CD4-positive, CD25-positive, alpha-beta regulatory T cell (primary cell): Measurements from ENCODE around the gene HOXA6. TPM values are rescaled to one million over a fixed set of nuclear protein-coding genes. Genes with fewer than 3 reads are reported as not detected.

ENCODE experiments used
- ATAC-seq, 2 donors: fragments of 150-1000 bp; cut with Tn5 transposase; one replicate each; pipeline ENCODE4 v1.10.0; 2021; ENCODE audit warnings: low read depth in 2 of 2, moderate number of reproducible peaks in 2 of 2, moderate library complexity in 1 of 2
- DNase-seq, 3 donors: peaks; one replicate each; pipeline versions ENCODE4 v3.0.0 to v3.0.0-alpha.2; 2012 to 2022; ENCODE audit warnings: mixed read lengths in 1 of 3
- H3K27ac ChIP-seq: one replicate; pipeline ENCODE4 v1.7.0; 2013; ENCODE audit warnings: mild to moderate bottlenecking, low read length; ENCODE audit not compliant: insufficient read depth, poor library complexity, severe bottlenecking
- H3K27me3 ChIP-seq: one replicate; pipeline ENCODE4 v1.7.0; 2013; ENCODE audit warnings: low read length; ENCODE audit not compliant: control insufficient read depth, insufficient read depth
- H3K36me3 ChIP-seq: one replicate; pipeline ENCODE4 v1.7.0; 2013; ENCODE audit warnings: mild to moderate bottlenecking, low read length, moderate library complexity; ENCODE audit not compliant: control insufficient read depth, insufficient read depth
- H3K4me1 ChIP-seq: 2 replicates; pipeline ENCODE4 v1.7.0; 2013; ENCODE audit warnings: mild to moderate bottlenecking, low read length; ENCODE audit not compliant: insufficient read depth, control insufficient read depth, poor library complexity, severe bottlenecking
- H3K4me3 ChIP-seq: one replicate; pipeline ENCODE4 v1.7.0; 2013; ENCODE audit warnings: low read depth, mild to moderate bottlenecking, low read length, moderate library complexity
- H3K9me3 ChIP-seq, 2 experiments: 1 replicate in 1 of 2; 2 replicates in 1 of 2; pipeline ENCODE4 v1.7.0; 2013; ENCODE audit warnings: low read length in 2 of 2, mild to moderate bottlenecking in 1 of 2, moderate library complexity in 1 of 2; ENCODE audit not compliant: control insufficient read depth in 2 of 2
- H3K27ac Mint-ChIP-seq, 3 donors: one replicate each; pipeline ENCODE4 v1.8.0; 2020 to 2022; ENCODE audit warnings: mild to moderate bottlenecking in 3 of 3, mixed read lengths in 3 of 3, moderate library complexity in 2 of 3
- H3K27me3 Mint-ChIP-seq: one replicate; pipeline ENCODE4 v1.8.0; 2022; ENCODE audit warnings: mild to moderate bottlenecking, mixed read lengths
- H3K36me3 Mint-ChIP-seq: one replicate; pipeline ENCODE4 v1.8.0; 2020; ENCODE audit warnings: mixed read lengths
- H3K4me1 Mint-ChIP-seq, 4 donors: one replicate each; pipeline ENCODE4 v1.8.0; 2020 to 2022; ENCODE audit warnings: mixed read lengths in 4 of 4, mild to moderate bottlenecking in 1 of 4
- H3K4me3 Mint-ChIP-seq, 4 donors: one replicate each; pipeline ENCODE4 v1.8.0; 2020 to 2022; ENCODE audit warnings: mild to moderate bottlenecking in 4 of 4, mixed read lengths in 4 of 4, moderate library complexity in 3 of 4
- H3K9me3 Mint-ChIP-seq, 7 donors: one replicate each; pipeline ENCODE4 v1.8.0; 2020 to 2022; ENCODE audit warnings: mixed read lengths in 7 of 7, mild to moderate bottlenecking in 3 of 7, moderate library complexity in 2 of 7
- polyA plus RNA-seq, 4 donors: library from polyadenylated mRNA; unstranded; fragments of 300-500 nt; fragmentation: Illumina TruSeq; gene quantifications; one replicate each; pipeline ENCODE4 v1.2.3, GENCODE V29; 2021
- total RNA-seq: library from RNA; stranded (reverse); gene quantifications from one replicate; pipeline ENCODE4 v1.2.3, GENCODE V29; 2022

The HOXA6 gene
- total and polyA plus RNA-seq, 5 donors from 2014 or later: not detected

- Mint-ChIP-seq H3K4me3 (no peak overlapping the region), H3K27me3 (peaks cover 51% of the 10 kb centered on the region), H3K9me3 (peaks cover 0 to 2% (median 0%) of the 10 kb centered on the region in 7 donors), H3K36me3 (no peaks in the 10 kb centered on the region), H3K27ac (no peak overlapping the region), H3K4me1 (peaks cover 0 to 1% (median 0%) of the 10 kb centered on the region in 4 donors)
- Histone ChIP-seq H3K27ac (no peak overlapping the region), H3K9me3 (no peaks in the 10 kb centered on the region), H3K4me3 (no peak overlapping the region), H3K4me1 (no peaks in the 10 kb centered on the region), H3K27me3 (peaks cover 16% of the 10 kb centered on the region), H3K36me3 (no peaks in the 10 kb centered on the region)
- ATAC-seq: no peak
- no peak for DNase-seq
Observed at GRCh38 chr7:27141923-27142579, 5.5 kb downstream of the HOXA6 start.

- H3K27me3 ChIP-seq: peaks cover 12% of the 10 kb centered on the region
- ATAC-seq (no peak), DNase-seq (no peak)
- Mint-ChIP-seq H3K36me3 (no peaks in the 10 kb centered on the region), H3K9me3 (peaks cover 0 to 2% (median 0%) of the 10 kb centered on the region in 7 donors), H3K4me3 (no peak overlapping the region), H3K4me1 (no peaks in the 10 kb centered on the region), H3K27ac (no peak overlapping the region), H3K27me3 (peaks cover 53% of the 10 kb centered on the region)
- no peaks in the 10 kb centered on the region for H3K9me3 ChIP-seq
- H3K4me3 ChIP-seq: no peak overlapping the region
- no peaks in the 10 kb centered on the region for H3K36me3 ChIP-seq
- no peaks in the 10 kb centered on the region for H3K4me1 ChIP-seq
- H3K27ac ChIP-seq: no peak overlapping the region
Observed at GRCh38 chr7:27141137-27141922, 6.2 kb downstream of the HOXA6 start.

- no peak overlapping the region for H3K4me3 Mint-ChIP-seq
- no peaks in the 10 kb centered on the region for H3K4me1 Mint-ChIP-seq
- ATAC-seq (no peak), DNase-seq (no peak)
- Histone ChIP-seq H3K9me3 (no peaks in the 10 kb centered on the region), H3K4me1 (no peaks in the 10 kb centered on the region), H3K27ac (no peak overlapping the region), H3K4me3 (no peak overlapping the region), H3K36me3 (no peaks in the 10 kb centered on the region), H3K27me3 (peaks cover 21% of the 10 kb centered on the region)
- H3K27me3 Mint-ChIP-seq: peaks cover 59% of the 10 kb centered on the region
- no peak overlapping the region for H3K27ac Mint-ChIP-seq
- no peaks in the 10 kb centered on the region for H3K36me3 Mint-ChIP-seq
- peaks cover 0 to 2% (median 0%) of the 10 kb centered on the region in 7 donors for H3K9me3 Mint-ChIP-seq
Observed at GRCh38 chr7:27140126-27140857, 7.3 kb downstream of the HOXA6 start.

GRCh38 chr7:27139334-27140125, 8.0 kb downstream of the HOXA6 start:
- no peak for ATAC-seq
- Mint-ChIP-seq H3K36me3 (no peaks in the 10 kb centered on the region), H3K27ac (no peak overlapping the region), H3K4me3 (no peak overlapping the region), H3K4me1 (no peaks in the 10 kb centered on the region), H3K9me3 (peaks cover 0 to 2% (median 0%) of the 10 kb centered on the region in 7 donors), H3K27me3 (peaks cover 66% of the 10 kb centered on the region)
- H3K27me3 ChIP-seq: peaks cover 24% of the 10 kb centered on the region
- DNase-seq: no peak
- no peaks in the 10 kb centered on the region for H3K9me3 ChIP-seq
- no peaks in the 10 kb centered on the region for H3K36me3 ChIP-seq
- H3K27ac ChIP-seq: no peak overlapping the region
- no peak overlapping the region for H3K4me3 ChIP-seq
- no peaks in the 10 kb centered on the region for H3K4me1 ChIP-seq

- no peak for ATAC-seq
- DNase-seq: no peak
- Histone ChIP-seq H3K4me1 (no peaks in the 10 kb centered on the region), H3K4me3 (no peak overlapping the region), H3K27ac (no peak overlapping the region), H3K9me3 (no peaks in the 10 kb centered on the region), H3K36me3 (no peaks in the 10 kb centered on the region), H3K27me3 (peaks cover 28% of the 10 kb centered on the region)
- Mint-ChIP-seq H3K4me1 (no peaks in the 10 kb centered on the region), H3K9me3 (peaks cover 0 to 2% (median 0%) of the 10 kb centered on the region in 7 donors), H3K27me3 (peaks cover 66% of the 10 kb centered on the region), H3K36me3 (no peaks in the 10 kb centered on the region), H3K27ac (no peak overlapping the region), H3K4me3 (no peak overlapping the region)
Observed at GRCh38 chr7:27138985-27139333, 8.6 kb downstream of the HOXA6 start.

GRCh38 chr7:27138472-27138871, 9.1 kb downstream of the HOXA6 start:
- Mint-ChIP-seq H3K4me1 (no peaks in the 10 kb centered on the region), H3K9me3 (peaks cover 0 to 2% (median 0%) of the 10 kb centered on the region in 7 donors), H3K27me3 (peaks cover 69% of the 10 kb centered on the region), H3K36me3 (no peaks in the 10 kb centered on the region), H3K27ac (no peak overlapping the region), H3K4me3 (no peak overlapping the region)
- DNase-seq (no peak), ATAC-seq (no peak)
- no peaks in the 10 kb centered on the region for H3K4me1 ChIP-seq
- no peaks in the 10 kb centered on the region for H3K36me3 ChIP-seq
- H3K27ac ChIP-seq: no peak overlapping the region
- peaks cover 27% of the 10 kb centered on the region for H3K27me3 ChIP-seq
- no peak overlapping the region for H3K4me3 ChIP-seq
- H3K9me3 ChIP-seq: no peaks in the 10 kb centered on the region

- no peaks in the 10 kb centered on the region for H3K36me3 ChIP-seq
- no peaks in the 10 kb centered on the region for H3K4me1 ChIP-seq
- no peak overlapping the region for H3K27ac ChIP-seq
- no peaks in the 10 kb centered on the region for H3K9me3 ChIP-seq
- peaks cover 26% of the 10 kb centered on the region for H3K27me3 ChIP-seq
- Mint-ChIP-seq H3K4me1 (no peaks in the 10 kb centered on the region), H3K27me3 (peaks cover 76% of the 10 kb centered on the region), H3K9me3 (peaks cover 0 to 2% (median 0%) of the 10 kb centered on the region in 7 donors), H3K36me3 (no peaks in the 10 kb centered on the region), H3K27ac (no peak overlapping the region), H3K4me3 (no peak overlapping the region)
- DNase-seq (no peak), ATAC-seq (no peak)
- H3K4me3 ChIP-seq: no peak overlapping the region
Observed at GRCh38 chr7:27137640-27138315, 9.8 kb downstream of the HOXA6 start.
